Measurements from ENCODE around the gene CFAP61. TPM values are rescaled to one million over a fixed set of nuclear protein-coding genes. Genes with fewer than 3 reads are reported as not detected.

CFAP61 gene
- total and polyA plus RNA-seq, 11 donors = 12.1 to 102 (median 41.8) TPM

- intact Hi-C loops (cut with DNase I) = no loop called here
- no peak overlapping the region for H3K4me3 ChIP-seq
- H3K4me1 ChIP-seq = peaks cover 0 to 20% (median 5%) of the 10 kb centered on the region in 12 donors
- no peaks in the 10 kb centered on the region for H3K36me3 ChIP-seq
- ATAC-seq (no peak), DNase-seq (no peak)
- H3K27ac ChIP-seq = no peak overlapping the region
- no peaks in the 10 kb centered on the region for H3K9me3 ChIP-seq
- TF ChIP-seq POLR2A (IDR thresholded peaks at IDR 0.05) = no peak
- WGBS, 4 donors = 78 to 81% (median 80%) methylated on average over 7 of the region's 7 CpGs
- H3K27me3 ChIP-seq = no peaks in the 10 kb centered on the region
These were observed 155.5 kb downstream of the CFAP61 start for GRCh38 chr20:20207872-20208271.

GRCh38 chr20:20209684-20210083 is 157.4 kb downstream of the CFAP61 start:
- no peaks in the 10 kb centered on the region for H3K27me3 ChIP-seq
- no peaks in the 10 kb centered on the region for H3K36me3 ChIP-seq
- peaks cover 0 to 27% (median 11%) of the 10 kb centered on the region in 12 donors for H3K4me1 ChIP-seq
- peak overlapping the region in 1 of 12 donors; percentile 12 for H3K4me3 ChIP-seq
- peak overlapping the region in 8 of 12 donors; percentile 31 to 85 (median 54) for H3K27ac ChIP-seq
- H3K9me3 ChIP-seq = no peaks in the 10 kb centered on the region
- WGBS, 4 donors = 68 to 84% (median 78%) methylated on average over 5 of the region's 5 CpGs
- DNase-seq (no peak), ATAC-seq (no peak)
- TF ChIP-seq CTCF (IDR thresholded peaks at IDR 0.05) = no peak
- intact Hi-C loops (cut with DNase I) = no loop called here

- DNase-seq (peak in 2 of 5 donors; percentile 22 to 61), ATAC-seq (peak; percentile 46 to 80 (median 54))
- Histone ChIP-seq H3K9me3 (no peaks in the 10 kb centered on the region), H3K36me3 (no peaks in the 10 kb centered on the region), H3K27ac (peak overlapping the region in 11 of 12 donors; percentile 23 to 85 (median 49)), H3K27me3 (no peaks in the 10 kb centered on the region), H3K4me3 (no peak overlapping the region), H3K4me1 (peaks cover 0 to 28% (median 13%) of the 10 kb centered on the region in 12 donors)
- no peak for TF ChIP-seq POLR2A (IDR thresholded peaks at IDR 0.05)
- no peak for TF ChIP-seq CTCF (IDR thresholded peaks at IDR 0.05)
- WGBS, 4 donors = 36 to 38% (median 36%) methylated on average over 5 of the region's 5 CpGs
- intact Hi-C loops (cut with DNase I) = no loop called here
These were observed 158.0 kb downstream of the CFAP61 start for GRCh38 chr20:20210327-20210726.

- Histone ChIP-seq H3K27me3 (no peaks in the 10 kb centered on the region), H3K4me1 (peaks cover 0 to 34% (median 13%) of the 10 kb centered on the region in 12 donors), H3K27ac (peak overlapping the region; percentile 11 to 85 (median 46)), H3K4me3 (no peak overlapping the region), H3K9me3 (no peaks in the 10 kb centered on the region), H3K36me3 (no peaks in the 10 kb centered on the region)
- no peak for TF ChIP-seq POLR2A (IDR thresholded peaks at IDR 0.05)
- WGBS, 4 donors = 79 to 90% (median 86%) methylated on average over 6 of the region's 6 CpGs
- intact Hi-C loops (cut with DNase I) = no loop called here
- no peak for DNase-seq
- no peak for ATAC-seq
These were observed 158.6 kb downstream of the CFAP61 start for GRCh38 chr20:20210943-20211273.

- ATAC-seq = no peak
- H3K4me3 ChIP-seq = no peak overlapping the region
- H3K27me3 ChIP-seq = no peaks in the 10 kb centered on the region
- DNase-seq = no peak
- no peaks in the 10 kb centered on the region for H3K36me3 ChIP-seq
- peaks cover 0 to 36% (median 13%) of the 10 kb centered on the region in 12 donors for H3K4me1 ChIP-seq
- 57 to 76% (median 62%) methylated on average over 5 of the region's 5 CpGs for WGBS, 4 donors
- TF ChIP-seq CTCF (IDR thresholded peaks at IDR 0.05) (no peak), POLR2A (IDR thresholded peaks at IDR 0.05) (no peak)
- peak overlapping the region; percentile 11 to 85 (median 52) for H3K27ac ChIP-seq
- intact Hi-C loops (cut with DNase I) = no loop called here
- H3K9me3 ChIP-seq = no peaks in the 10 kb centered on the region
These were observed 159.1 kb downstream of the CFAP61 start for GRCh38 chr20:20211274-20211987.

Measured in heart left ventricle (tissue), 16 donors.